ENCODE results near the gene PRSS50.

Gene PRSS50

GRCh38 chr3:46736006-46736872 is 18.6 kb upstream of the PRSS50 start:
- TF ChIP-seq CTCF (conservative IDR thresholded peaks at IDR 0.05; ENCODE audit: low read length): no peak
- H3K4me3 ChIP-seq (ENCODE audit: low read length): no peak overlapping the region
- DNase-seq (ENCODE audit: low read depth): no peak

GRCh38 chr3:46734773-46735172 is 17.1 kb upstream of the PRSS50 start:
- no peak for TF ChIP-seq CTCF (conservative IDR thresholded peaks at IDR 0.05; ENCODE audit: low read length)
- DNase-seq (ENCODE audit: low read depth): no peak
- H3K4me3 ChIP-seq (ENCODE audit: low read length): no peak overlapping the region

- peak; percentile 52 for TF ChIP-seq CTCF (conservative IDR thresholded peaks at IDR 0.05; ENCODE audit: low read length)
- peak; percentile 27 for DNase-seq (ENCODE audit: low read depth)
- H3K4me3 ChIP-seq (ENCODE audit: low read length): no peak overlapping the region
These were observed 15.5 kb upstream of the PRSS50 start for GRCh38 chr3:46733026-46733800.

GRCh38 chr3:46731795-46732194 is 14.1 kb upstream of the PRSS50 start:
- DNase-seq (ENCODE audit: low read depth): no peak
- no peak overlapping the region for H3K4me3 ChIP-seq (ENCODE audit: low read length)
- no peak for TF ChIP-seq CTCF (conservative IDR thresholded peaks at IDR 0.05; ENCODE audit: low read length)

GRCh38 chr3:46730819-46731218 is 13.2 kb upstream of the PRSS50 start:
- no peak for TF ChIP-seq CTCF (conservative IDR thresholded peaks at IDR 0.05; ENCODE audit: low read length)
- DNase-seq (ENCODE audit: low read depth): no peak
- H3K4me3 ChIP-seq (ENCODE audit: low read length): no peak overlapping the region

GRCh38 chr3:46729038-46729437 is 11.4 kb upstream of the PRSS50 start:
- TF ChIP-seq CTCF (conservative IDR thresholded peaks at IDR 0.05; ENCODE audit: low read length): no peak
- no peak for DNase-seq (ENCODE audit: low read depth)

More at GRCh38 chr3:46729038-46729437, 11.4 kb upstream of the PRSS50 start:
- no peak overlapping the region for H3K4me3 ChIP-seq (ENCODE audit: low read length)
